ENCODE results near the gene GNAT1. TPM values are rescaled to one million over a fixed set of nuclear protein-coding genes. Genes with fewer than 3 reads are reported as not detected.

GNAT1 gene
- total RNA-seq, 6 donors from 2014 or later, result 0.10 to 0.40 TPM; not detected in 4

- WGBS, 2 donors, result 52 to 55% methylated on average over 10 to 12 of the region's 12 CpGs
- ATAC-seq (ENCODE audit: low FRiP score in 2 of 2), result no peak
- H3K4me1 ChIP-seq, result peaks cover 51 to 90% (median 69%) of the 10 kb centered on the region in 4 donors
- DNase-seq, result no peak
- peak overlapping the region in 1 of 4 donors; percentile 55 for H3K4me3 ChIP-seq
- peak in 1 of 2 donors; percentile 7 for TF ChIP-seq POLR2AphosphoS5 (IDR thresholded peaks at IDR 0.05)
- TF ChIP-seq POLR2A (IDR thresholded peaks at IDR 0.05), result no peak
- peak overlapping the region; percentile 74 to 95 (median 84) for H3K27ac ChIP-seq
- no peaks in the 10 kb centered on the region for H3K9me3 ChIP-seq
- peaks cover 0 to 19% (median 4%) of the 10 kb centered on the region in 4 donors for H3K27me3 ChIP-seq
- H3K36me3 ChIP-seq, result no peaks in the 10 kb centered on the region
These were observed 33.4 kb upstream of the GNAT1 start for GRCh38 chr3:50157827-50158529.

- H3K36me3 ChIP-seq, result no peaks in the 10 kb centered on the region
- no peak for ATAC-seq (ENCODE audit: low FRiP score in 2 of 2)
- no peaks in the 10 kb centered on the region for H3K9me3 ChIP-seq
- 41 to 67% methylated on average over 7 to 10 of the region's 10 CpGs for WGBS, 2 donors
- peaks cover 0 to 19% (median 4%) of the 10 kb centered on the region in 4 donors for H3K27me3 ChIP-seq
- peak in 1 of 2 donors; percentile 14 for DNase-seq
- H3K4me1 ChIP-seq, result peaks cover 58 to 95% (median 76%) of the 10 kb centered on the region in 4 donors
- peak overlapping the region; percentile 74 to 95 (median 84) for H3K27ac ChIP-seq
- TF ChIP-seq CTCF (IDR thresholded peaks at IDR 0.05) (no peak), POLR2AphosphoS5 (IDR thresholded peaks at IDR 0.05) (peak in 1 of 2 donors; percentile 5)
- H3K4me3 ChIP-seq, result peak overlapping the region in 1 of 4 donors; percentile 55
These were observed 32.8 kb upstream of the GNAT1 start for GRCh38 chr3:50158530-50159146.

GRCh38 chr3:50160561-50160983, 30.8 kb upstream of the GNAT1 start:
- Histone ChIP-seq H3K4me1 (peaks cover 67 to 96% (median 84%) of the 10 kb centered on the region in 4 donors), H3K4me3 (peak overlapping the region in 1 of 4 donors; percentile 4), H3K9me3 (no peaks in the 10 kb centered on the region), H3K27ac (peak overlapping the region; percentile 74 to 95 (median 84)), H3K27me3 (peaks cover 0 to 12% (median 2%) of the 10 kb centered on the region in 4 donors), H3K36me3 (no peaks in the 10 kb centered on the region)
- ATAC-seq (ENCODE audit: low FRiP score in 2 of 2) (no peak), DNase-seq (no peak)
- TF ChIP-seq POLR2A (IDR thresholded peaks at IDR 0.05), result no peak
- peak in 1 of 4 donors; percentile 48 for TF ChIP-seq EP300 (IDR thresholded peaks at IDR 0.05)
- no peak for TF ChIP-seq CTCF (IDR thresholded peaks at IDR 0.05)
- peak; percentile 16 to 66 for TF ChIP-seq POLR2AphosphoS5 (IDR thresholded peaks at IDR 0.05)
- WGBS, 2 donors, result 59 to 64% methylated on average over 3 to 6 of the region's 7 CpGs

- H3K9me3 ChIP-seq, result no peaks in the 10 kb centered on the region
- DNase-seq, result no peak
- H3K27me3 ChIP-seq, result peaks cover 0 to 4% (median 0%) of the 10 kb centered on the region in 4 donors
- TF ChIP-seq CTCF (IDR thresholded peaks at IDR 0.05) (no peak), POLR2A (IDR thresholded peaks at IDR 0.05) (no peak), POLR2AphosphoS5 (IDR thresholded peaks at IDR 0.05) (no peak), EP300 (IDR thresholded peaks at IDR 0.05) (no peak)
- 54 to 74% methylated on average over 9 to 13 of the region's 13 CpGs for WGBS, 2 donors
- peak overlapping the region; percentile 74 to 95 (median 84) for H3K27ac ChIP-seq
- H3K36me3 ChIP-seq, result no peaks in the 10 kb centered on the region
- peak overlapping the region in 1 of 4 donors; percentile 4 for H3K4me3 ChIP-seq
- ATAC-seq (ENCODE audit: low FRiP score in 2 of 2), result no peak
- H3K4me1 ChIP-seq, result peaks cover 69 to 96% (median 87%) of the 10 kb centered on the region in 4 donors
These were observed 30.1 kb upstream of the GNAT1 start for GRCh38 chr3:50161320-50161719.

Data from upper lobe of left lung (tissue), 6 donors.